ENCODE results near the gene ARHGAP26.
"Not testable (repeated sequence)": the region's sequence is repeated elsewhere in the genome, so short reads cannot be mapped to it uniquely, and the experiment has no call there.

ARHGAP26 gene

GRCh38 chr5:142969186-142969585, 199.0 kb downstream of the ARHGAP26 start:
- DNase-seq: no peak

- DNase-seq: no peak
These were observed 199.7 kb downstream of the ARHGAP26 start for GRCh38 chr5:142969624-142970439.

- DNase-seq: no peak
These were observed 200.4 kb downstream of the ARHGAP26 start for GRCh38 chr5:142970440-142971030.

GRCh38 chr5:142971303-142972013, 201.3 kb downstream of the ARHGAP26 start:
- DNase-seq: no peak

GRCh38 chr5:142972064-142972570, 201.9 kb downstream of the ARHGAP26 start:
- DNase-seq: no peak

- no peak for DNase-seq
These were observed 203.8 kb downstream of the ARHGAP26 start for GRCh38 chr5:142973932-142974331.

- no peak for DNase-seq
These were observed 204.2 kb downstream of the ARHGAP26 start for GRCh38 chr5:142974409-142974808.

- DNase-seq: no peak
These were observed 206.7 kb downstream of the ARHGAP26 start for GRCh38 chr5:142976861-142977260.

- peak; percentile 41 to 48 for DNase-seq
These were observed 207.3 kb downstream of the ARHGAP26 start for GRCh38 chr5:142977363-142978051.

- DNase-seq: no peak
These were observed 208.1 kb downstream of the ARHGAP26 start for GRCh38 chr5:142978252-142978651.

- DNase-seq: no peak
These were observed 208.5 kb downstream of the ARHGAP26 start for GRCh38 chr5:142978726-142979125.

GRCh38 chr5:142979636-142980035, 209.5 kb downstream of the ARHGAP26 start:
- DNase-seq: no peak

GRCh38 chr5:142981475-142981874, 211.3 kb downstream of the ARHGAP26 start:
- no peak for DNase-seq

GRCh38 chr5:142981886-142982820, 212.0 kb downstream of the ARHGAP26 start:
- DNase-seq: no peak

GRCh38 chr5:142982821-142983200, 212.6 kb downstream of the ARHGAP26 start:
- DNase-seq: no peak

- no peak for DNase-seq
These were observed 213.8 kb downstream of the ARHGAP26 start for GRCh38 chr5:142984011-142984410.

- DNase-seq: no peak
These were observed 214.3 kb downstream of the ARHGAP26 start for GRCh38 chr5:142984525-142984924.

- DNase-seq: not testable (repeated sequence)
These were observed 219.1 kb downstream of the ARHGAP26 start for GRCh38 chr5:142989270-142989669.

GRCh38 chr5:142990073-142990472, 219.9 kb downstream of the ARHGAP26 start:
- DNase-seq: not testable (repeated sequence)

- no peak for DNase-seq
These were observed 224.0 kb downstream of the ARHGAP26 start for GRCh38 chr5:142994218-142994617.

GRCh38 chr5:142995621-142996020, 225.4 kb downstream of the ARHGAP26 start:
- not testable (repeated sequence) for DNase-seq

GRCh38 chr5:142997591-142997990, 227.4 kb downstream of the ARHGAP26 start:
- no peak for DNase-seq

Measured in activated CD4-positive, alpha-beta T cell treated with anti-CD3 and anti-CD28 coated beads for 4 hours (primary cell).